H9 (cell line): ENCODE results near the gene NPAS2. TPM values are rescaled to one million over a fixed set of nuclear protein-coding genes. Genes with fewer than 3 reads are reported as not detected.
A peak's percentile ranks its signal among the peaks of the same experiment; 100 is the strongest.

Experiments used
- DNase-seq: peaks from one replicate; pipeline ENCODE4 v3.0.0-alpha.2; 2017
- H2AFZ ChIP-seq: one replicate; pipeline ENCODE4 v1.6.1; 2013; ENCODE audit warnings: mild to moderate bottlenecking, low read length, control low read depth, moderate library complexity
- H2AK5ac ChIP-seq: 2 replicates; pipeline ENCODE4 v1.6.1; 2013; ENCODE audit warnings: low read length, control low read depth, mixed read lengths; ENCODE audit not compliant: insufficient read length
- H2BK120ac ChIP-seq: one replicate; pipeline ENCODE4 v1.6.1; 2013; ENCODE audit warnings: low read depth, mild to moderate bottlenecking, low read length, control low read depth, inconsistent platforms; ENCODE audit not compliant: poor library complexity, severe bottlenecking
- H2BK12ac ChIP-seq: 2 replicates; pipeline ENCODE4 v1.6.1; 2013; ENCODE audit warnings: low read length, control low read depth, mixed read lengths, low read depth; ENCODE audit not compliant: insufficient read length
- H2BK15ac ChIP-seq: 2 replicates; pipeline ENCODE4 v1.6.1; 2013; ENCODE audit warnings: low read depth, low read length, control low read depth
- H2BK20ac ChIP-seq: one replicate; pipeline ENCODE4 v1.6.1; 2013; ENCODE audit warnings: low read depth, mild to moderate bottlenecking, low read length, control low read depth, inconsistent platforms; ENCODE audit not compliant: poor library complexity, severe bottlenecking
- H2BK5ac ChIP-seq: 2 replicates; pipeline ENCODE4 v1.6.1; 2013; ENCODE audit warnings: low read length, control low read depth, mixed read lengths; ENCODE audit not compliant: insufficient read length
- H3K14ac ChIP-seq: 2 replicates; pipeline ENCODE4 v1.6.1; 2013; ENCODE audit warnings: low read length, control low read depth; ENCODE audit not compliant: insufficient read depth
- H3K18ac ChIP-seq: 2 replicates; pipeline ENCODE4 v1.6.1; 2013; ENCODE audit warnings: low read depth, mild to moderate bottlenecking, mixed read lengths, low read length, control low read depth; ENCODE audit not compliant: insufficient read length
- H3K23ac ChIP-seq: 2 replicates; pipeline ENCODE4 v1.6.1; 2013; ENCODE audit warnings: low read length, control low read depth, mixed read lengths, low read depth; ENCODE audit not compliant: insufficient read length
- H3K23me2 ChIP-seq: 2 replicates; pipeline ENCODE4 v1.6.1; 2013; ENCODE audit warnings: low read depth, mild to moderate bottlenecking, mixed read lengths, low read length, control low read depth; ENCODE audit not compliant: insufficient read length, poor library complexity, severe bottlenecking
- H3K27ac ChIP-seq: 2 replicates; pipeline ENCODE4 v1.5.1; 2013; ENCODE audit warnings: low read length, control low read depth, mixed read lengths, low read depth; ENCODE audit not compliant: insufficient read length
- H3K27me3 ChIP-seq: 2 replicates; pipeline ENCODE4 v1.6.1; 2013; ENCODE audit warnings: low read length, control low read depth, inconsistent platforms; ENCODE audit not compliant: insufficient read depth
- H3K4ac ChIP-seq: 2 replicates; pipeline ENCODE4 v1.6.1; 2013; ENCODE audit warnings: low read depth, mild to moderate bottlenecking, control low read depth, inconsistent platforms, low read length, moderate library complexity
- H3K4me1 ChIP-seq: 2 replicates; pipeline ENCODE4 v1.6.1; 2013; ENCODE audit warnings: low read length, control low read depth, inconsistent platforms; ENCODE audit not compliant: insufficient read depth
- H3K4me2 ChIP-seq: 2 replicates; pipeline ENCODE4 v1.6.1; 2013; ENCODE audit warnings: low read length, control low read depth, mixed read lengths; ENCODE audit not compliant: insufficient read length, insufficient read depth
- H3K56ac ChIP-seq: 2 replicates; pipeline ENCODE4 v1.6.1; 2013; ENCODE audit warnings: low read depth, mild to moderate bottlenecking, mixed read lengths, low read length, control low read depth; ENCODE audit not compliant: insufficient read length
- H3K79me1 ChIP-seq: 2 replicates; pipeline ENCODE4 v1.6.1; 2013; ENCODE audit warnings: low read depth, mild to moderate bottlenecking, moderate library complexity, low read length, control low read depth, inconsistent platforms; ENCODE audit not compliant: insufficient read depth, poor library complexity, severe bottlenecking
- H3K79me2 ChIP-seq: 2 replicates; pipeline ENCODE4 v1.6.1; 2013; ENCODE audit warnings: low read length, control low read depth, inconsistent platforms; ENCODE audit not compliant: insufficient read depth
- H3K9ac ChIP-seq: 2 replicates; pipeline ENCODE4 v1.6.1; 2013; ENCODE audit warnings: low read length, control low read depth, mixed read lengths; ENCODE audit not compliant: insufficient read length; ENCODE audit errors: extremely low read depth
- H3K9me3 ChIP-seq: one replicate; pipeline ENCODE4 v1.6.1; 2013; ENCODE audit warnings: low read depth, low read length, inconsistent platforms; ENCODE audit not compliant: control insufficient read depth
- H3T11ph ChIP-seq: one replicate; pipeline ENCODE4 v1.6.1; 2013; ENCODE audit warnings: mild to moderate bottlenecking, low read length, control low read depth, inconsistent platforms
- H4K20me1 ChIP-seq: one replicate; pipeline ENCODE4 v1.6.1; 2013; ENCODE audit not compliant: control insufficient read depth, insufficient read length, insufficient read depth
- H4K5ac ChIP-seq: 2 replicates; pipeline ENCODE4 v1.6.1; 2013; ENCODE audit warnings: low read depth, mild to moderate bottlenecking, mixed read lengths, low read length, control low read depth; ENCODE audit not compliant: insufficient read length
- H4K8ac ChIP-seq: replicated peaks from 2 replicates; pipeline ENCODE4 v1.6.1; 2013; ENCODE audit warnings: low read length, control low read depth, mixed read lengths, low read depth; ENCODE audit not compliant: insufficient read length
- H4K91ac ChIP-seq: 2 replicates; pipeline ENCODE4 v1.6.1; 2013; ENCODE audit warnings: low read depth, mild to moderate bottlenecking, moderate library complexity, mixed read lengths, low read length, control low read depth; ENCODE audit not compliant: insufficient read length
- H3K27ac Mint-ChIP-seq, 3 experiments: 2 replicates in 2 of 3; 3 replicates in 1 of 3; pipeline ENCODE4 v1.8.0; 2020 to 2021; ENCODE audit warnings: mixed read lengths in 3 of 3, mild to moderate bottlenecking in 1 of 3, moderate library complexity in 1 of 3
- H3K27me3 Mint-ChIP-seq: 2 replicates; pipeline ENCODE4 v1.8.0; 2021; ENCODE audit warnings: low read depth, mild to moderate bottlenecking, moderate library complexity, mixed read lengths
- H3K36me3 Mint-ChIP-seq, 3 experiments: 2 replicates in 2 of 3; 3 replicates in 1 of 3; pipeline ENCODE4 v1.8.0; 2020 to 2021; ENCODE audit warnings: low read depth in 3 of 3, mixed read lengths in 3 of 3; ENCODE audit not compliant: insufficient read depth in 1 of 3
- H3K4me1 Mint-ChIP-seq, 2 experiments: 2 replicates each; pipeline ENCODE4 v1.8.0; 2020; ENCODE audit warnings: mixed read lengths in 2 of 2
- H3K4me3 Mint-ChIP-seq, 2 experiments: 2 replicates in 1 of 2; 3 replicates in 1 of 2; pipeline ENCODE4 v1.8.0; 2020 to 2021; ENCODE audit warnings: mild to moderate bottlenecking in 2 of 2, mixed read lengths in 2 of 2, moderate library complexity in 1 of 2
- H3K9me3 Mint-ChIP-seq, 2 experiments: 2 replicates in 1 of 2; 3 replicates in 1 of 2; pipeline ENCODE4 v1.8.0; 2020; ENCODE audit warnings: mild to moderate bottlenecking in 2 of 2, mixed read lengths in 2 of 2, moderate library complexity in 1 of 2
- WGBS: extraction: QIAGEN DNeasy Blood & Tissue Kit; methylation state at CpG from one replicate; pipeline ENCODE4 v1.1.7; 2013; ENCODE audit warnings: missing lambda C conversion rate, low lambda C conversion rate, mixed read lengths; ENCODE audit not compliant: insufficient read length; ENCODE audit errors: extremely low coverage; 5-methylcytosine and 5-hydroxymethylcytosine counted together
- total RNA-seq: library from RNA; stranded (reverse); gene quantifications from 2 replicates; pipeline ENCODE4 v1.2.1, GENCODE V29; 2021
- TF ChIP-seq, protein P1 (sequence below): fragments of 200-600 bp; sonication (generic); conservative IDR thresholded peaks from 3 replicates; pipeline ENCODE4 v1.8.0; 2021; ENCODE audit warnings: antibody characterized with exemption, mild to moderate bottlenecking

The NPAS2 gene
- total RNA-seq, 1 experiment from 2014 or later, result 1.3 TPM

DNA sequence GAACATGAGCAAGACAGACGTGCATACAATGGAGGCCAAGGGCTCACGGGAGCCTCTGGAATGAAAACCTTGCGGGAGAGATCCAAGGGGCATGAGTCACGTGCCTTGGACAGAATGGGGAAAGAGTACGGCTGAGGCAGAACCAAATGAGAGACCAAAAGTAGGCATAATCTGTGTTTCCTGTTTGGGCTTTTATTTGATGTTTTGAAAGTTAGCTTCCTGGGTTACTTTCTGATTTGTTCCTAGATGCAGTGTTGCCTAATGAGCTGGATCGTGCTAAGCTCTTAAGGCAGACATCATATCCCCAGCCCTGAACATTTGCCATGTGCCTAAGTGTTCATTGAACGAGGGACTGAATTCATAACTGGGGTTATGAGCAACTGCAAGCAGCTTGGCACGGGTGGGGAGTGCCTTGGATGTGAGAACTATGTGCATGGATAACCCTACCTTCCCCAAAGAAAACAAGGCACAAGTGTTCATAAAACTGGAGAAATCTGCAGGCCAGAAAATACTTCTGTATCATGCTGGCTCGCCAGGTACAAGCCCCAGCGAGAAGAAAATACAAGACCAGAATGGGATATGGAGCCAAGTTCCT lies 121.8 kb downstream of the NPAS2 start:
- Histone ChIP-seq H2BK120ac (no peak overlapping the region), H3K79me1 (no peaks in the 10 kb centered on the region), H3K14ac (no peak overlapping the region), H3T11ph (no peak overlapping the region), H2BK20ac (no peak overlapping the region), H4K8ac (peak overlapping the region; percentile 21), H3K79me2 (no peaks in the 10 kb centered on the region), H3K27ac (no peak overlapping the region), H4K5ac (no peak overlapping the region), H3K56ac (no peak overlapping the region), H3K27me3 (no peaks in the 10 kb centered on the region), H3K23ac (no peak overlapping the region), H2BK15ac (no peak overlapping the region), H4K20me1 (no peaks in the 10 kb centered on the region), H2BK5ac (no peak overlapping the region), H4K91ac (no peak overlapping the region), H2BK12ac (no peak overlapping the region), H3K4me1 (no peaks in the 10 kb centered on the region), H3K4me2 (no peak overlapping the region), H2AK5ac (no peak overlapping the region), H3K9me3 (no peaks in the 10 kb centered on the region), H3K23me2 (no peaks in the 10 kb centered on the region), H3K9ac (no peak overlapping the region), H3K18ac (no peak overlapping the region), H3K4ac (no peak overlapping the region), H2AFZ (no peak overlapping the region)
- Mint-ChIP-seq H3K4me3 (no peak overlapping the region), H3K27ac (no peak overlapping the region), H3K27me3 (peaks cover 2% of the 10 kb centered on the region), H3K36me3 (no peaks in the 10 kb centered on the region), H3K9me3 (no peaks in the 10 kb centered on the region), H3K4me1 (no peaks in the 10 kb centered on the region)
- no CpG with 5 or more reads among the region's 10 CpGs for WGBS
- TF ChIP-seq, protein P1, sequence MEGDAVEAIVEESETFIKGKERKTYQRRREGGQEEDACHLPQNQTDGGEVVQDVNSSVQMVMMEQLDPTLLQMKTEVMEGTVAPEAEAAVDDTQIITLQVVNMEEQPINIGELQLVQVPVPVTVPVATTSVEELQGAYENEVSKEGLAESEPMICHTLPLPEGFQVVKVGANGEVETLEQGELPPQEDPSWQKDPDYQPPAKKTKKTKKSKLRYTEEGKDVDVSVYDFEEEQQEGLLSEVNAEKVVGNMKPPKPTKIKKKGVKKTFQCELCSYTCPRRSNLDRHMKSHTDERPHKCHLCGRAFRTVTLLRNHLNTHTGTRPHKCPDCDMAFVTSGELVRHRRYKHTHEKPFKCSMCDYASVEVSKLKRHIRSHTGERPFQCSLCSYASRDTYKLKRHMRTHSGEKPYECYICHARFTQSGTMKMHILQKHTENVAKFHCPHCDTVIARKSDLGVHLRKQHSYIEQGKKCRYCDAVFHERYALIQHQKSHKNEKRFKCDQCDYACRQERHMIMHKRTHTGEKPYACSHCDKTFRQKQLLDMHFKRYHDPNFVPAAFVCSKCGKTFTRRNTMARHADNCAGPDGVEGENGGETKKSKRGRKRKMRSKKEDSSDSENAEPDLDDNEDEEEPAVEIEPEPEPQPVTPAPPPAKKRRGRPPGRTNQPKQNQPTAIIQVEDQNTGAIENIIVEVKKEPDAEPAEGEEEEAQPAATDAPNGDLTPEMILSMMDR, result no peak
- DNase-seq, result no peak
